22Rv1 (cell line): ENCODE data around the gene CEP19.
"Not testable (repeated sequence)": the region's sequence is repeated elsewhere in the genome, so short reads cannot be mapped to it uniquely, and the experiment has no call there.

Experiments used
- CTCF ChIP-seq: fragments of 450-650 bp; IDR thresholded peaks from 2 replicates; pipeline ENCODE4 v1.5.1; 2017; ENCODE audit warnings: mild to moderate bottlenecking
- ZFX ChIP-seq: fragments of 450-650 bp; IDR thresholded peaks from 2 replicates; pipeline ENCODE4 v1.6.1; 2017; ENCODE audit warnings: antibody characterized with exemption, borderline replicate concordance

GRCh38 chr3:196717162-196717561, 5.1 kb upstream of the CEP19 start:
- not testable (repeated sequence) for TF ChIP-seq CTCF, ZFX
